Stimulated activated CD8-positive, alpha-beta memory T cell treated with anti-CD3 and anti-CD28 coated beads, Interleukin-12 subunit alpha, Interleukin-12 subunit beta, amount 100 ng/mL, for 1 hour (primary cell): ENCODE measurements around the gene EIF4G1.

Experiments
- DNase-seq: peaks from one replicate; pipeline ENCODE4 v3.0.0-alpha.2; 2020; ENCODE audit warnings: low read depth

Gene EIF4G1

GRCh38 chr3:184305577-184305976 is 8.8 kb upstream of the EIF4G1 start:
- no peak for DNase-seq

- no peak for DNase-seq
Observed at GRCh38 chr3:184306341-184306972, 7.9 kb upstream of the EIF4G1 start.

- no peak for DNase-seq
Observed at GRCh38 chr3:184307915-184308314, 6.5 kb upstream of the EIF4G1 start.

- DNase-seq, result no peak
Observed at GRCh38 chr3:184308744-184309143, 5.7 kb upstream of the EIF4G1 start.

- no peak for DNase-seq
Observed at GRCh38 chr3:184311633-184312032, 2.8 kb upstream of the EIF4G1 start.

- no peak for DNase-seq
Observed at GRCh38 chr3:184314700-184315542, 515 bp downstream of the EIF4G1 start.

- no peak for DNase-seq
Observed at GRCh38 chr3:184315543-184315867, 1.1 kb downstream of the EIF4G1 start.

- no peak for DNase-seq
Observed at GRCh38 chr3:184315871-184316661, 1.7 kb downstream of the EIF4G1 start.

GRCh38 chr3:184316792-184317191 is 2.4 kb downstream of the EIF4G1 start:
- DNase-seq, result no peak

- DNase-seq, result no peak
Observed at GRCh38 chr3:184317201-184317600, 2.8 kb downstream of the EIF4G1 start.

GRCh38 chr3:184320104-184320445 is 5.7 kb downstream of the EIF4G1 start:
- DNase-seq, result no peak

GRCh38 chr3:184321666-184322065 is 7.3 kb downstream of the EIF4G1 start:
- DNase-seq, result no peak

- DNase-seq, result no peak
Observed at GRCh38 chr3:184322731-184323487, 8.5 kb downstream of the EIF4G1 start.

- no peak for DNase-seq
Observed at GRCh38 chr3:184323696-184324095, 9.3 kb downstream of the EIF4G1 start.

- DNase-seq, result no peak
Observed at GRCh38 chr3:184325269-184325668, 10.9 kb downstream of the EIF4G1 start.

- no peak for DNase-seq
Observed at GRCh38 chr3:184325715-184326369, 11.4 kb downstream of the EIF4G1 start.

GRCh38 chr3:184327171-184327570 is 12.8 kb downstream of the EIF4G1 start:
- no peak for DNase-seq

- DNase-seq, result no peak
Observed at GRCh38 chr3:184328516-184328915, 14.1 kb downstream of the EIF4G1 start.

GRCh38 chr3:184332370-184333090 is 18.1 kb downstream of the EIF4G1 start:
- DNase-seq, result no peak

GRCh38 chr3:184333190-184333589 is 18.8 kb downstream of the EIF4G1 start:
- DNase-seq, result no peak

- no peak for DNase-seq
Observed at GRCh38 chr3:184333700-184334099, 19.3 kb downstream of the EIF4G1 start.
